SKM-1 treated with dmso at 0.1 percent for 144 hours (cell line): Measurements from ENCODE around the gene FIGNL2.
A peak's percentile ranks its signal among the peaks of the same experiment; 100 is the strongest.
"Not testable (repeated sequence)": the region's sequence is repeated elsewhere in the genome, so short reads cannot be mapped to it uniquely, and the experiment has no call there.

Experiments
- DNase-seq: peaks from one replicate; lab custom pipeline; 2025; ENCODE audit not compliant: unreplicated experiment; lab: John Stamatoyannopoulos, UW

Gene FIGNL2

GRCh38 chr12:51848326-51848727 lies at the start of gene FIGNL2:
TSS of gene FIGNL2 (minus strand) at chr12:51848718. CDS start at chr12:51822413, 26,305 bp downstream.
- DNase-seq = no peak

- DNase-seq = no peak
These were observed 48.7 kb upstream of the FIGNL2 start for GRCh38 chr12:51897181-51897580.

- DNase-seq = no peak
These were observed 47.7 kb upstream of the FIGNL2 start for GRCh38 chr12:51896236-51896635.

- no peak for DNase-seq
These were observed 47.0 kb upstream of the FIGNL2 start for GRCh38 chr12:51895378-51896135.

- DNase-seq = no peak
These were observed 45.3 kb upstream of the FIGNL2 start for GRCh38 chr12:51893786-51894185.

- no peak for DNase-seq
These were observed 43.3 kb upstream of the FIGNL2 start for GRCh38 chr12:51891843-51892242.

GRCh38 chr12:51890511-51891171 lies 42.1 kb upstream of the FIGNL2 start:
- no peak for DNase-seq

- DNase-seq = peak; percentile 15
These were observed 41.6 kb upstream of the FIGNL2 start for GRCh38 chr12:51890133-51890464.

- no peak for DNase-seq
These were observed 41.0 kb upstream of the FIGNL2 start for GRCh38 chr12:51889216-51890132.

GRCh38 chr12:51888316-51889215 lies 40.0 kb upstream of the FIGNL2 start:
- no peak for DNase-seq

GRCh38 chr12:51887476-51888315 lies 39.2 kb upstream of the FIGNL2 start, which contains the start of gene ANKRD33:
TSS of gene ANKRD33 (plus strand) at chr12:51888103. CDS start at chr12:51888187, 84 bp downstream.
- no peak for DNase-seq

- DNase-seq = peak; percentile 59
These were observed 37.6 kb upstream of the FIGNL2 start for GRCh38 chr12:51886021-51886710.

GRCh38 chr12:51885294-51886020 lies 36.9 kb upstream of the FIGNL2 start:
- not testable (repeated sequence) for DNase-seq

GRCh38 chr12:51884676-51885229 lies 36.2 kb upstream of the FIGNL2 start:
- DNase-seq = no peak

GRCh38 chr12:51883998-51884675 lies 35.6 kb upstream of the FIGNL2 start:
- DNase-seq = no peak

GRCh38 chr12:51883295-51883694 lies 34.8 kb upstream of the FIGNL2 start:
- DNase-seq = no peak

GRCh38 chr12:51879102-51879501 lies 30.6 kb upstream of the FIGNL2 start:
- DNase-seq = no peak
